ENCODE results near the gene TMEM219.

Gene TMEM219

DNA sequence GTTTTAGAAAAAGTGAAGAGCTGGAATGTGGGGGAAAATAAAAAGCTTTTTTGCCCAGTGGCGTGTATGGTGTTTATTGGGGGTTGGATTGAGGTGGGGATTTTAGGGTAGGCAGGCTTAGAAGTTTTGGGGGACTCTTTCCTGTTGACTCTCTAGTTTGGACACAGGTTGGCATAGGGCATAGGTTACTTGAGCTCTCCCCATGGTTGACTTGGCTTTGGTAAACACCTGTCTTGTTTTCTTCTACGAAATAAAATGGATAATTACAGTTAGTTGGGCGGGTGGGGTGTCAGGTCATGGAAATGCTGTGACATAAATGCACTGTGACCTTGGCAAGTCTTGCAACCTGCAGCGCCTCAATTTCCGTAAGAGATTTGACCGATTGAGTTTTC, 11.1 kb downstream of the TMEM219 start:
- Mint-ChIP-seq H3K4me3 (peak overlapping the region in 1 of 2 donors; percentile 95), H3K27ac (peak overlapping the region in 1 of 2 donors; percentile 7), H3K9me3 (peaks cover 8 to 9% of the 10 kb centered on the region in 2 donors), H3K27me3 (no peaks in the 10 kb centered on the region), H3K4me1 (peaks cover 48% of the 10 kb centered on the region)
- DNase-seq = peak in 1 of 2 donors; percentile 16
- no peak for ATAC-seq

DNA sequence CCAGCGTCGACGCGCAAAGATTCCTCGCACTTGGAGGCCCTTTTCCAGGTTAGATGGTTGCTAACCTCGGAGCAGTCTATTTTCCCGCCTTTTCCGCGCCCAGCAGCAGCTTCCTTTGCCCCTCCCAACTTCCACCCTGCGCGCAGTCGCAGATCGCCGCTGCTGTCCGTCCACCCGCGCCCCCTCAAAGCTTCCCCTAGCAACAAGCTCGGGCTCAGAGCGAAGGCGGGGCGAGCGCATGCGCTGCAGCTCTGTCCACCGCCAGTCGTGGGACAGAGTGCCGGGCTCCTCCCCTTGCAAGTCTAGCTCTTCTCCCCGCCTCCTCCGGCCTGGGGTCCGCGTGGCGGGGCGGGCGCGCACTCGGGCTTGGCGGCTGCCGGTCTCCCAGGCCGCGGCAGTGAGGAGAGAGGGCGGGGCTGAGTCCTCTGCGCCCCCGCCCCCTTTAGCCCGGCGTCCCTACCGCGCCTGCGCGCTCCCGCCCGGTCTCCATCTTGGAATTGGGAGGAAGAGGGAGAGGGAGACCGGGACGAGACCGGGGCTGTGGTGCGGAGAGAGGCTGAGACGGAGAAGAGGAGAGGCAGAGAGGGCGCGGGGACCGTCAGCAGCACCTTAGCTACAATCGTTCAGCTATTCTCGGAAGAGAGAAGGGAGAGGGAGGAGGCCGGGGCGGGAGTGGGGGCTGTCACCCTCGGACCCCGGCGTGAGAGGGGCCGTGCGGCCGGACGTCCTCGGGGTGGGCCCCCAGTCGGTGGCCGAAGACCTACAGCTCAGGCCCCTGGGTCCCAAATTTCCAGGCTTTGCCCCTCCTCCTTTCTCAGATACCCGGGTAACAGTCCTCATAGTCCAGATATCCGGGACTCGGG, 11.7 kb downstream of the TMEM219 start, which contains the start of gene TAOK2:
TAOK2 (plus strand) TSS at position 485 of the 863 bp plus-strand sequence. CDS start 3,905 bp downstream, outside the sequence.
- peak; percentile 99 for DNase-seq
- peak; percentile 98 for ATAC-seq
- peak within 1 kb of the TSS; percentile 95 to 99 for H3K4me3 Mint-ChIP-seq
- peak within 1 kb of the TSS; percentile 97 to 98 for H3K27ac Mint-ChIP-seq
- peaks cover 8 to 9% of the 10 kb centered on the region in 2 donors for H3K9me3 Mint-ChIP-seq
- no peaks in the 10 kb centered on the region for H3K27me3 Mint-ChIP-seq
- H3K4me1 Mint-ChIP-seq = peaks cover 46% of the 10 kb centered on the region

DNA sequence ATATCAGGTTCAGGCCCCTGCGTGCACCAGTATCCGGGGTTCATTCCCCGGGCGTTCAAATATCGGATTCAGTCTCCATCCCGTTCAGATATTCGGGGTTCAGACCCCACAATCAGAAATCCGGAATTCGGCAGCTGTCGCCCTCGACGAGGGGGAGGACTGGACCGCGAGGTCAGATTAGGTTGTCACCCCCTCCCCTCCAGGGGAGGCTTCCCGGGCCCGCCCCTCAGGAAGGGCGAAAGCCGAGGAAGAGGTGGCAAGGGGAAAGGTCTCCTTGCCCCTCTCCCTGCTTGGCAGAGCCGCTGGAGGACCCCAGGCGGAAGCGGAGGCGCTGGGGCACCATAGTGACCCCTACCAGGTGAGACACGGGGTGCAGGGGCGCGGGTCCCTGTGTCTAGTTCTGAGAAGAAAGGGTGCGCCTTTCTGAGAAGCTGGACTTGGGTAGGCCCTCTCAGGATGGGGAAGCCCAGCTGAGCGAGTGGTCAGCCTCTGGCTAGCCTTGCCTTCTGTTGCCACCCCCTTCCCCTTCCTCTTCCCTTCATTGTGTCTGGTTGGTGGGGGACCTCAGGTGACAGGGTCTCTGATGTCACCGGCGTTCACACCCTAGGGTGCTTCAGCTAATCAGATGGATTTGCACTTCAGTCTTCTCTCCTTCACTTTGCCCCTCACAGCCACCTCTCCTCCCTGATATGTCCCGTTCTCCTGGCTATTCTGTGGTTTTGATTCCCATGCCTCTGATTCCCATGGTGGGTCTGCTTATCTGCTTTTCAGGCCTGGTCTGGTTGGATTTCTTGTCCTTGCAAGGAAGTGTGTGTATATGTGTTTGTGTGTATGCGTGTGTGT, 12.6 kb downstream of the TMEM219 start:
- DNase-seq = peak; percentile 23 to 30

DNA sequence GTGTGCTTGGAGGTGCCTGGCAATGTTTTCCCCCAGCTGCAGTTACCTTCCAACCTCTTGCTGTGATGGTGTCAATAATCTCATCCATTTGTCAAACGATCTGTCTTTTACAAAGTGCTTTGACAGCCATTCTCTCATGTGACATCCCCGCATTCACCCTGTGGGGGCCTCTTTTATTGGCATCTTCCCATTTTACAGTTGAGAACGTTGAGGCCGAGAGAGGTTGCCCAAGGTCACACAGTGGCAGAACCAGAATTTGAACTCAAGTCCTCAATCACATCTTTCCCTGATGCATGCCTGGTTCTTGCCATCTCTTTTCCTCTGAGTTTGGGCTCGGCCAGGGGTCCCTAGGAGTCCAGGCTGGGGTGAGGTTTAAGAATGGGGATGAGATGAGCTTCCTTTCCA, 13.3 kb downstream of the TMEM219 start:
- Mint-ChIP-seq H3K4me1 (peaks cover 43% of the 10 kb centered on the region), H3K9me3 (peaks cover 8 to 9% of the 10 kb centered on the region in 2 donors), H3K27ac (peak overlapping the region; percentile 23 to 93), H3K27me3 (no peaks in the 10 kb centered on the region), H3K4me3 (peak overlapping the region; percentile 95 to 99)
- DNase-seq = no peak
- ATAC-seq = no peak

More for the DNA sequence above, 12.6 kb downstream of the TMEM219 start:
- H3K4me3 Mint-ChIP-seq = peak overlapping the region; percentile 95 to 99
- peak overlapping the region; percentile 97 to 98 for H3K27ac Mint-ChIP-seq
- H3K4me1 Mint-ChIP-seq = peaks cover 43% of the 10 kb centered on the region
- no peaks in the 10 kb centered on the region for H3K27me3 Mint-ChIP-seq
- peaks cover 8 to 9% of the 10 kb centered on the region in 2 donors for H3K9me3 Mint-ChIP-seq
- peak; percentile 16 for ATAC-seq

- Mint-ChIP-seq H3K4me3 (peak overlapping the region; percentile 95 to 99), H3K9me3 (peaks cover 8 to 9% of the 10 kb centered on the region in 2 donors), H3K4me1 (peaks cover 43% of the 10 kb centered on the region), H3K27me3 (no peaks in the 10 kb centered on the region), H3K27ac (peak overlapping the region; percentile 23 to 52)
- DNase-seq (no peak), ATAC-seq (no peak)
Measured at GRCh38 chr16:29975811-29976511, 14.1 kb downstream of the TMEM219 start.

- ATAC-seq (no peak), DNase-seq (no peak)
- Mint-ChIP-seq H3K9me3 (peaks cover 8 to 9% of the 10 kb centered on the region in 2 donors), H3K27me3 (no peaks in the 10 kb centered on the region), H3K27ac (peak overlapping the region in 1 of 2 donors; percentile 36), H3K4me3 (no peak overlapping the region), H3K4me1 (peaks cover 43% of the 10 kb centered on the region)
Measured at GRCh38 chr16:29977063-29977825, 15.4 kb downstream of the TMEM219 start.

DNA sequence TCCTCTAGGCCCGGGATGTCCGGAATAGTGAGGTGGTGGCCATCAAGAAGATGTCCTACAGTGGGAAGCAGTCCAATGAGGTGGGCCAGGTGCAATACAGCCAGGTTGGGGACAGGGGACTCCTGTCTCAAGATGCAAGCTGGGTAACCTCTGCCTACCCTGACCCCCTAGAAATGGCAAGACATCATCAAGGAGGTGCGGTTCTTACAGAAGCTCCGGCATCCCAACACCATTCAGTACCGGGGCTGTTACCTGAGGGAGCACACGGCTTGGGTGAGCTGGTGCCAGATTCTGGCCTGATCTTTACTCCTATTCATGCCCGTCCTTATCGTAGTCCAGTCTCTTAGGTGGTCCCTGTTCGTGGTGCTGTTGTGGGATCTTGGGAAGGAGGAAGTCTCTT, 16.2 kb downstream of the TMEM219 start:
- H3K27me3 Mint-ChIP-seq = no peaks in the 10 kb centered on the region
- no peak for DNase-seq
- no peak overlapping the region for H3K27ac Mint-ChIP-seq
- peaks cover 39% of the 10 kb centered on the region for H3K4me1 Mint-ChIP-seq
- H3K9me3 Mint-ChIP-seq = peaks cover 4 to 5% of the 10 kb centered on the region in 2 donors
- no peak overlapping the region for H3K4me3 Mint-ChIP-seq
- no peak for ATAC-seq

DNA sequence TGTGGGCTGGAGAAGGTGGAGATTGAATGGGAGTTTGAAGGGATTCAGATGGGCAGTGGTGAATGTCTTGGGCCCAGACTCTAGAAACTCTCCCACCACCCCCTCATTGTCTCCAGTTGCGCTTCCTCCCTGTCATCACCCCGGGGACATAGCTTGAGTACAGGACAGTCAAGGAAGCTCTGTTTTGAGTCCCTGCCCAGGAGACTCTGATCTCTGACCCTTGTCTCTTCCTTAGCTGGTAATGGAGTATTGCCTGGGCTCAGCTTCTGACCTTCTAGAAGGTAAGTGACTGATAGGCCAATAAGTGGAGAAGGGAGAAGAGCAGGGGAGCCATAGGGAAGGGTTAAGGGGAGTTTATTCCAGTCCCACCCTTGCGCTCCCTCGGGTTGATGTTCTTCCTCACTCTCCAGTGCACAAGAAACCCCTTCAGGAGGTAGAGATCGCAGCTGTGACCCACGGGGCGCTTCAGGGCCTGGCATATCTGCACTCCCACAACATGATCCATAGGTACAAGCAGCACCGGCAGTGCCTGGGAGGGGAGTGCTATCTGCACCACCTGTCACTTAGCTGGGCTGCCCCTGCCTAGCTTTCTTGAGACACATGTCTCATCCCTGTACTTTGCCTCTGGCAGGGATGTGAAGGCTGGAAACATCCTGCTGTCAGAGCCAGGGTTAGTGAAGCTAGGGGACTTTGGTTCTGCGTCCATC, 16.8 kb downstream of the TMEM219 start:
- H3K9me3 Mint-ChIP-seq = no peaks in the 10 kb centered on the region
- no peak overlapping the region for H3K4me3 Mint-ChIP-seq
- no peak for DNase-seq
- H3K4me1 Mint-ChIP-seq = peaks cover 33% of the 10 kb centered on the region
- no peak for ATAC-seq
- H3K27ac Mint-ChIP-seq = peak overlapping the region; percentile 49 to 77
- no peaks in the 10 kb centered on the region for H3K27me3 Mint-ChIP-seq

DNA sequence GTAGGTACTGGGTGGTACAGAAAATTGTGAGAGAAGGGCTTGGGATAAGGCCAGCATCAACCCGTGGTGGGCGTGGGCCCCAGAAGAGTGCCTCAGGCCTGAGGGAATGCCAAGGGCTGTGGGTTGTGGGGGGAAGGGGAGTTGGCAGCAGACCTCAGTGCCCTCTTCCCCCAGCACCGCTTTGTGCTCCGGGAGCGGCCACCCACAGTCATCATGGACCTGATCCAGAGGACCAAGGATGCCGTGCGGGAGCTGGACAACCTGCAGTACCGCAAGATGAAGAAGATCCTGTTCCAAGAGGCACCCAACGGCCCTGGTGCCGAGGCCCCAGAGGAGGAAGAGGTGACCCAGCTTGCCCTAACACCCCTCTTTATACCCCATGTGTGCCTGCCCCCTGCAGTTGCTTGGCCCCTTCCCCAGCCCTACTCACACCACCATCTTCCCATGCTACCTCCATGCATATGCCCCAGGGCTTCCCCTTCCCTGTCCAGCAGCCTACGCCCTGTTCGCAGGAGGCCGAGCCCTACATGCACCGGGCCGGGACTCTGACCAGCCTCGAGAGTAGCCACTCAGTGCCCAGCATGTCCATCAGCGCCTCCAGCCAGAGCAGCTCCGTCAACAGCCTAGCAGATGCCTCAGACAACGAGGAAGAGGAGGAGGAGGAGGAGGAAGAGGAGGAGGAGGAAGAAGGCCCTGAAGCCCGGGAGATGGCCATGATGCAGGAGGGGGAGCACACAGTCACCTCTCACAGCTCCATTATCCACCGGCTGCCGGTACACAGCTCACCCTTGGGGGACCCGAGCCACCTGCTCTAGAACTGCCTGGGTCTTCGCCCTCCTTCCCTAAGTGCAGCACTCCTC, 20.9 kb downstream of the TMEM219 start:
- Mint-ChIP-seq H3K4me3 (no peak overlapping the region), H3K27me3 (no peaks in the 10 kb centered on the region), H3K9me3 (no peaks in the 10 kb centered on the region), H3K4me1 (no peaks in the 10 kb centered on the region), H3K27ac (no peak overlapping the region)
- DNase-seq = no peak
- ATAC-seq = no peak

GRCh38 chr16:29983420-29984136, 21.7 kb downstream of the TMEM219 start:
- H3K9me3 Mint-ChIP-seq = no peaks in the 10 kb centered on the region
- peak overlapping the region; percentile 65 to 69 for H3K27ac Mint-ChIP-seq
- ATAC-seq (no peak), DNase-seq (no peak)
- H3K4me3 Mint-ChIP-seq = no peak overlapping the region
- no peaks in the 10 kb centered on the region for H3K4me1 Mint-ChIP-seq
- H3K27me3 Mint-ChIP-seq = no peaks in the 10 kb centered on the region

- no peaks in the 10 kb centered on the region for H3K27me3 Mint-ChIP-seq
- no peak for ATAC-seq
- no peak overlapping the region for H3K4me3 Mint-ChIP-seq
Measured at GRCh38 chr16:29984137-29984763, 22.4 kb downstream of the TMEM219 start.

DNA sequence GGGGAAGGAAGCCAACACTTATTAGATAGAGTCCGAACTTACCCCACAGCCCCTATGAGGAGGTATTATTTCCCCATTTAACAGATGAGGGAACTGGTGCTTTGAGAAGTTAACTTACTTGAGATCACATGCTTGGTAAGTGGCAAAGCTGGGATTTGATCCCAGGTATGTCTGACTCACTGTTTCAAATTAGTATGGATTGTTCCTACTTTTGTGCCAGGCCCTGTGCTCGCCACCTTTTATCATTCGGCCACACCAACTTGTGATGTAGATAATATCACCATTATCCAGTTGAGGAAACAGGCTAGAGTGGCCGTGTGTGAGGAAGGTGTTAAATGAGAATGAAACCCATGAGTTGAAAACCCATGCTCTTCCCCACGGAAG, 22.9 kb downstream of the TMEM219 start:
- no peak for ATAC-seq

More at GRCh38 chr16:29984137-29984763, 22.4 kb downstream of the TMEM219 start:
- Mint-ChIP-seq H3K9me3 (no peaks in the 10 kb centered on the region), H3K4me1 (no peaks in the 10 kb centered on the region), H3K27ac (no peak overlapping the region)
- DNase-seq = no peak

More for the DNA sequence above, 22.9 kb downstream of the TMEM219 start:
- Mint-ChIP-seq H3K4me3 (no peak overlapping the region), H3K9me3 (no peaks in the 10 kb centered on the region), H3K27me3 (no peaks in the 10 kb centered on the region), H3K27ac (no peak overlapping the region), H3K4me1 (no peaks in the 10 kb centered on the region)
- DNase-seq = no peak
